PC-3 (cell line): ENCODE results near the gene NAPSA.

Experiments used
- EZH2 ChIP-seq: fragments of 300-600 bp; sonication (generic); IDR thresholded peaks from one replicate; pipeline ENCODE4 v1.6.1; 2017; ENCODE audit warnings: antibody characterized with exemption, mild to moderate bottlenecking, low read length; ENCODE audit not compliant: unreplicated experiment
- EZH2phosphoT487 ChIP-seq: fragments of 300-600 bp; sonication (generic); IDR thresholded peaks from 2 replicates; pipeline ENCODE4 v1.6.1; 2018; ENCODE audit warnings: mild to moderate bottlenecking, antibody characterized with exemption, low read length, borderline replicate concordance
- TF ChIP-seq, protein P1 (sequence below): fragments of 300-600 bp; sonication (generic); conservative IDR thresholded peaks from 2 replicates; pipeline ENCODE4 v1.5.1; 2017; ENCODE audit warnings: antibody characterized with exemption, low read depth, mild to moderate bottlenecking, low read length

DNA sequence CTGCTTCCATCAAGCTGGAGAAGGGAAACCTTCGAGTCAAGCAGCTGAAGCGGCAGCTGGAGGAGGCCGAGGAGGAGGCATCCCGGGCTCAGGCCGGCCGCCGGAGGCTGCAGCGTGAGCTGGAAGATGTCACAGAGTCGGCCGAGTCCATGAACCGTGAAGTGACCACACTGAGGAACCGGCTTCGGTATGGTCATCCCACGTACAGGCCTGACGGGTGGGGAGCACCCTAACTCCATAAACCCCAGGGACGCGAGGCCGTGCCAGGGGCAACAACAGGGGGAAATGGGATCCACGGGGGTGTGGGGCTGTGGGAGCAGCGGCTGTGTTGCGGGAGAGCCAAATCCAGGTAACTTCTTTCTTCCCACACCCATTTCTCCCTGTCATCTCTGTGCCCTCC is 56.4 kb downstream of the NAPSA start:
- TF ChIP-seq, protein P1, sequence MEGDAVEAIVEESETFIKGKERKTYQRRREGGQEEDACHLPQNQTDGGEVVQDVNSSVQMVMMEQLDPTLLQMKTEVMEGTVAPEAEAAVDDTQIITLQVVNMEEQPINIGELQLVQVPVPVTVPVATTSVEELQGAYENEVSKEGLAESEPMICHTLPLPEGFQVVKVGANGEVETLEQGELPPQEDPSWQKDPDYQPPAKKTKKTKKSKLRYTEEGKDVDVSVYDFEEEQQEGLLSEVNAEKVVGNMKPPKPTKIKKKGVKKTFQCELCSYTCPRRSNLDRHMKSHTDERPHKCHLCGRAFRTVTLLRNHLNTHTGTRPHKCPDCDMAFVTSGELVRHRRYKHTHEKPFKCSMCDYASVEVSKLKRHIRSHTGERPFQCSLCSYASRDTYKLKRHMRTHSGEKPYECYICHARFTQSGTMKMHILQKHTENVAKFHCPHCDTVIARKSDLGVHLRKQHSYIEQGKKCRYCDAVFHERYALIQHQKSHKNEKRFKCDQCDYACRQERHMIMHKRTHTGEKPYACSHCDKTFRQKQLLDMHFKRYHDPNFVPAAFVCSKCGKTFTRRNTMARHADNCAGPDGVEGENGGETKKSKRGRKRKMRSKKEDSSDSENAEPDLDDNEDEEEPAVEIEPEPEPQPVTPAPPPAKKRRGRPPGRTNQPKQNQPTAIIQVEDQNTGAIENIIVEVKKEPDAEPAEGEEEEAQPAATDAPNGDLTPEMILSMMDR = no peak
- TF ChIP-seq EZH2 (no peak), EZH2phosphoT487 (no peak)
